Upper lobe of left lung (tissue), 4 donors: ENCODE data around the gene ITSN1.

Experiments
- POLR2A ChIP-seq, 4 donors: fragments of 450-650 bp; IDR thresholded peaks; one replicate each; pipeline ENCODE4 v1.5.1; 2016 to 2017; ENCODE audit warnings: antibody characterized with exemption in 4 of 4, mild to moderate bottlenecking in 2 of 4
- POLR2AphosphoS5 ChIP-seq, 2 donors: sonication (generic); formaldehyde crosslinking; IDR thresholded peaks; one replicate each; pipeline ENCODE4 v1.5.1; 2017; ENCODE audit warnings: antibody characterized with exemption in 2 of 2
- TF ChIP-seq, protein P1 (sequence below), 6 experiments: fragments of 450-650 bp in 4 of 6; fragments of 200-600 bp in 2 of 6; sonication (generic) in 2 of 6; IDR thresholded peaks; one replicate each; pipeline ENCODE4 v1.5.1; 2016 to 2019; ENCODE audit warnings: antibody characterized with exemption in 6 of 6

DNA sequence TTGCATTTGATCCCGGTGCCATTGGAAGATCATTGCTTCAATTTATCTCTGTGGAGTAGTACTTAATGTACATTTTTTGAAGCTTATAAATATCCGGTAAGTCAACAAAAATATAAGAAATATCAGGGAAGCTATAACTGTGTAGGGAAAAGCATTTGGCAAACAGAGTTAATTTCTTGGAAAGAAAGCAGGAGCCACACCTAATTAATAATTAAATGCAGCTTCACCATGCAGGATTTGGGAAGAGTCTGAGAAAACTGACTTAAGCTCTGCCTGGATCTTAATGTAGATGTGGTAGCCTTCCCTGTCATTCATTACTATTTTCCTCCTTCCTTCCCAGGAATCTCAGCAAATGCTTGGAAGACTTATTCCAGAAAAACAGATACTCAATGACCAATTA is 138.8 kb downstream of the ITSN1 start:
- TF ChIP-seq, protein P1, sequence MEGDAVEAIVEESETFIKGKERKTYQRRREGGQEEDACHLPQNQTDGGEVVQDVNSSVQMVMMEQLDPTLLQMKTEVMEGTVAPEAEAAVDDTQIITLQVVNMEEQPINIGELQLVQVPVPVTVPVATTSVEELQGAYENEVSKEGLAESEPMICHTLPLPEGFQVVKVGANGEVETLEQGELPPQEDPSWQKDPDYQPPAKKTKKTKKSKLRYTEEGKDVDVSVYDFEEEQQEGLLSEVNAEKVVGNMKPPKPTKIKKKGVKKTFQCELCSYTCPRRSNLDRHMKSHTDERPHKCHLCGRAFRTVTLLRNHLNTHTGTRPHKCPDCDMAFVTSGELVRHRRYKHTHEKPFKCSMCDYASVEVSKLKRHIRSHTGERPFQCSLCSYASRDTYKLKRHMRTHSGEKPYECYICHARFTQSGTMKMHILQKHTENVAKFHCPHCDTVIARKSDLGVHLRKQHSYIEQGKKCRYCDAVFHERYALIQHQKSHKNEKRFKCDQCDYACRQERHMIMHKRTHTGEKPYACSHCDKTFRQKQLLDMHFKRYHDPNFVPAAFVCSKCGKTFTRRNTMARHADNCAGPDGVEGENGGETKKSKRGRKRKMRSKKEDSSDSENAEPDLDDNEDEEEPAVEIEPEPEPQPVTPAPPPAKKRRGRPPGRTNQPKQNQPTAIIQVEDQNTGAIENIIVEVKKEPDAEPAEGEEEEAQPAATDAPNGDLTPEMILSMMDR (IDR thresholded peaks at IDR 0.05): no peak
- TF ChIP-seq POLR2A (IDR thresholded peaks at IDR 0.05) (no peak), POLR2AphosphoS5 (IDR thresholded peaks at IDR 0.05) (no peak)
